H1 (cell line): ENCODE results near the gene FAU. TPM values are rescaled to one million over a fixed set of nuclear protein-coding genes. Genes with fewer than 3 reads are reported as not detected.

Source experiments
- CTCF ChIA-PET: fragments of 300-600 bp; sonication (Branson Sonifier 250); formaldehyde crosslinking; loops from one replicate; lab custom pipeline; 2021; ENCODE audit not compliant: partially characterized antibody; lab: Charles Lee
- POLR2A ChIA-PET: fragments of 300-600 bp; sonication (Branson Sonifier 250); formaldehyde crosslinking; loops from one replicate; lab custom pipeline; 2021; ENCODE audit warnings: inconsistent platforms; ENCODE audit not compliant: partially characterized antibody; lab: Charles Lee
- DNase-seq, 2 experiments: peaks; one replicate each; pipeline versions ENCODE4 v3.0.0 to v3.0.0-alpha.2; 2010 to 2022; ENCODE audit warnings: low spot score in 2 of 2, low read depth in 1 of 2, mixed read lengths in 1 of 2
- FAIRE-seq: peaks from 2 replicates; lab custom pipeline; 2011; peaks lifted over from hg19 to GRCh38; lab: Jason Lieb, UNC
- H2AFZ ChIP-seq: 2 replicates; pipeline ENCODE4 v1.8.1; 2012; ENCODE audit warnings: low read length, inconsistent platforms
- H2AK5ac ChIP-seq: 2 replicates; pipeline ENCODE4 v1.6.1; 2013; ENCODE audit warnings: low read depth, low read length
- H2BK120ac ChIP-seq: replicated peaks from 2 replicates; pipeline ENCODE3; 2013; ENCODE audit warnings: low read depth, low read length, inconsistent platforms
- H2BK12ac ChIP-seq: 2 replicates; pipeline ENCODE4 v1.6.1; 2013; ENCODE audit warnings: low read depth, low read length
- H2BK15ac ChIP-seq: 2 replicates; pipeline ENCODE4 v1.6.1; 2013; ENCODE audit warnings: low read length
- H2BK20ac ChIP-seq: 2 replicates; pipeline ENCODE4 v1.6.1; 2013; ENCODE audit warnings: low read length
- H2BK5ac ChIP-seq: 2 replicates; pipeline ENCODE4 v1.6.1; 2013; ENCODE audit warnings: low read depth, low read length
- H3K14ac ChIP-seq: 2 replicates; pipeline ENCODE4 v1.6.1; 2013; ENCODE audit warnings: inconsistent platforms; ENCODE audit not compliant: insufficient read length
- H3K18ac ChIP-seq: 2 replicates; pipeline ENCODE4 v1.6.1; 2013; ENCODE audit warnings: low read length; ENCODE audit errors: extremely low read depth
- H3K23ac ChIP-seq: 2 replicates; pipeline ENCODE4 v1.6.1; 2013; ENCODE audit warnings: inconsistent platforms; ENCODE audit not compliant: insufficient read length
- H3K23me2 ChIP-seq: 2 replicates; pipeline ENCODE4 v1.6.1; 2013; ENCODE audit warnings: low read depth, low read length
- H3K27ac ChIP-seq: 2 replicates; pipeline ENCODE4 v1.6.1; 2011; ENCODE audit warnings: low read depth, low read length, inconsistent platforms
- H3K27me3 ChIP-seq, 4 experiments: replicated peaks in 1 of 4; 1 replicate in 1 of 4; 2 replicates in 3 of 4; pipeline versions ENCODE4 v1.6.1 to v1.8.1; 2011 to 2013; ENCODE audit warnings: low read length in 3 of 4, mild to moderate bottlenecking in 3 of 4, inconsistent platforms in 2 of 4, mixed read lengths in 2 of 4, moderate library complexity in 1 of 4; ENCODE audit not compliant: control insufficient read depth in 3 of 4, insufficient read depth in 3 of 4; ENCODE audit errors: extremely low read depth in 1 of 4
- H3K36me3 ChIP-seq, 4 experiments: 2 replicates each; pipeline versions ENCODE4 v1.6.1 to v1.8.1; 2011 to 2013; ENCODE audit warnings: mild to moderate bottlenecking in 4 of 4, low read length in 3 of 4, moderate library complexity in 2 of 4, control low read depth in 1 of 4, inconsistent platforms in 1 of 4; ENCODE audit not compliant: insufficient read depth in 4 of 4, control insufficient read depth in 2 of 4
- H3K4ac ChIP-seq: replicated peaks from 2 replicates; pipeline ENCODE3; 2013; ENCODE audit warnings: low read length, low read depth, mixed read lengths, inconsistent platforms; ENCODE audit not compliant: insufficient read length
- H3K4me1 ChIP-seq, 4 experiments: replicated peaks in 1 of 4; 1 replicate in 1 of 4; 2 replicates in 3 of 4; pipeline versions ENCODE4 v1.6.1 to v1.8.1; 2011 to 2013; ENCODE audit warnings: low read length in 3 of 4, inconsistent platforms in 2 of 4, mixed read lengths in 1 of 4; ENCODE audit not compliant: insufficient read depth in 4 of 4, control insufficient read depth in 3 of 4
- H3K4me2 ChIP-seq, 2 experiments: 2 replicates each; pipeline versions ENCODE4 v1.6.1 to v1.8.1; 2011 to 2013; ENCODE audit warnings: low read depth in 2 of 2, low read length in 2 of 2, control low read depth in 1 of 2, inconsistent platforms in 1 of 2, mild to moderate bottlenecking in 1 of 2; ENCODE audit not compliant: insufficient read depth in 1 of 2
- H3K4me3 ChIP-seq, 4 experiments: fragments of 200-600, 300-600 bp in 1 of 4; sonication (generic), shearing (Covaris generic), sonication (Bioruptor Twin) in 1 of 4; 2 replicates each; pipeline versions ENCODE4 v1.5.1 to v1.8.1; 2011 to 2016; ENCODE audit warnings: low read length in 4 of 4, low read depth in 3 of 4, control low read depth in 2 of 4, inconsistent platforms in 2 of 4, mild to moderate bottlenecking in 2 of 4, mixed read lengths in 1 of 4, moderate library complexity in 1 of 4; ENCODE audit not compliant: insufficient read depth in 2 of 4; ENCODE audit errors: extremely low read depth in 1 of 4
- H3K56ac ChIP-seq: replicated peaks from 2 replicates; pipeline ENCODE3; 2013; ENCODE audit warnings: low read depth, mild to moderate bottlenecking, mixed read lengths, low read length, inconsistent platforms; ENCODE audit not compliant: insufficient read length
- H3K79me1 ChIP-seq: 2 replicates; pipeline ENCODE4 v1.6.1; 2013; ENCODE audit warnings: low read depth, low read length, control low read depth
- H3K79me2 ChIP-seq, 2 experiments: 2 replicates each; pipeline versions ENCODE4 v1.6.1 to v1.8.1; 2012 to 2013; ENCODE audit warnings: low read length in 2 of 2, mild to moderate bottlenecking in 2 of 2, inconsistent platforms in 1 of 2; ENCODE audit not compliant: insufficient read depth in 2 of 2, control insufficient read depth in 1 of 2
- H3K9ac ChIP-seq, 4 experiments: replicated peaks in 1 of 4; 1 replicate in 1 of 4; 2 replicates in 3 of 4; pipeline versions ENCODE4 v1.6.1 to v1.8.1; 2011 to 2013; ENCODE audit warnings: low read depth in 3 of 4, low read length in 3 of 4, control low read depth in 2 of 4, mild to moderate bottlenecking in 2 of 4, moderate library complexity in 2 of 4, inconsistent platforms in 1 of 4; ENCODE audit errors: extremely low read depth in 1 of 4
- H3K9me3 ChIP-seq, 2 experiments: 2 replicates each; pipeline versions ENCODE4 v1.6.1 to v1.8.1; 2012 to 2013; ENCODE audit warnings: mild to moderate bottlenecking in 2 of 2, moderate library complexity in 2 of 2, control low read depth in 1 of 2, inconsistent platforms in 1 of 2, low read depth in 1 of 2, low read length in 1 of 2, mixed read lengths in 1 of 2; ENCODE audit not compliant: insufficient read depth in 2 of 2
- H4K20me1 ChIP-seq, 2 experiments: replicated peaks in 1 of 2; 2 replicates each; pipeline versions ENCODE3 to v1.8.1; 2011 to 2013; ENCODE audit warnings: inconsistent platforms in 2 of 2, low read length in 2 of 2, mild to moderate bottlenecking in 1 of 2; ENCODE audit not compliant: insufficient read depth in 2 of 2, control insufficient read depth in 1 of 2
- H4K5ac ChIP-seq: 2 replicates; pipeline ENCODE4 v1.6.1; 2013; ENCODE audit warnings: low read length, low read depth, mixed read lengths, inconsistent platforms; ENCODE audit not compliant: insufficient read length
- H4K8ac ChIP-seq: 2 replicates; pipeline ENCODE4 v1.8.0; 2013; ENCODE audit warnings: mild to moderate bottlenecking, moderate library complexity, low read length, inconsistent platforms; ENCODE audit not compliant: insufficient read depth; ENCODE audit errors: extremely low read depth
- H4K91ac ChIP-seq: replicated peaks from 2 replicates; pipeline ENCODE3; 2013; ENCODE audit warnings: low read length, mixed read lengths, inconsistent platforms; ENCODE audit not compliant: insufficient read length
- BRCA1 ChIP-seq: IDR thresholded peaks from 2 replicates; pipeline ENCODE4 v1.6.1; 2012; ENCODE audit warnings: low read depth, low read length, improper control_type of control experiment
- CBX5 ChIP-seq: fragments of 300-800, 300-1000 bp; sonication (generic); IDR thresholded peaks from 2 replicates; pipeline ENCODE4 v1.7.1; 2016; ENCODE audit warnings: antibody characterized with exemption, low read length, low read depth
- EGR1 ChIP-seq: IDR thresholded peaks from 2 replicates; pipeline ENCODE4 v1.6.1; 2011; ENCODE audit warnings: low read depth, low read length, borderline replicate concordance
- HDAC2 ChIP-seq, 2 experiments: fragments of 300-600 bp in 1 of 2; sonication (generic) in 1 of 2; IDR thresholded peaks; 2 replicates each; pipeline ENCODE4 v1.6.1; 2011 to 2012; ENCODE audit warnings: low read depth in 2 of 2, low read length in 2 of 2, mild to moderate bottlenecking in 2 of 2, moderate library complexity in 2 of 2, borderline replicate concordance in 1 of 2, inconsistent platforms in 1 of 2
- MAX ChIP-seq: IDR thresholded peaks from 2 replicates; pipeline ENCODE4 v1.6.1; 2012; ENCODE audit warnings: inconsistent platforms
- SAP30 ChIP-seq: fragments of 300-600 bp; sonication (generic); IDR thresholded peaks from 2 replicates; pipeline ENCODE4 v1.7.1; 2012; ENCODE audit warnings: low read length, moderate library complexity, mild to moderate bottlenecking, inconsistent platforms; ENCODE audit not compliant: insufficient read depth, insufficient replicate concordance
- SIRT6 ChIP-seq: IDR thresholded peaks from one replicate; pipeline ENCODE4 v1.7.1; 2012; ENCODE audit warnings: low read length, inconsistent platforms
- SP1 ChIP-seq: IDR thresholded peaks from 2 replicates; pipeline ENCODE4 v1.6.1; 2011; ENCODE audit warnings: low read depth, low read length
- SUZ12 ChIP-seq: fragments of 200-600 bp; sonication (generic); IDR thresholded peaks from 2 replicates; pipeline ENCODE4 v1.6.1; 2012; ENCODE audit warnings: mild to moderate bottlenecking, inconsistent platforms, low read length, moderate library complexity, mixed read lengths
- TAF1 ChIP-seq: IDR thresholded peaks from 2 replicates; pipeline ENCODE4 v1.6.1; 2011; ENCODE audit warnings: mild to moderate bottlenecking, low read depth, low read length
- WGBS, 2 experiments: shearing (Covaris generic) in 1 of 2; methylation state at CpG; one replicate each; pipeline versions ENCODE4 v1.1.6 to v1.1.7; 2013 to 2015; ENCODE audit warnings: low lambda C conversion rate in 2 of 2, mixed read lengths in 2 of 2, inconsistent platforms in 1 of 2, low coverage in 1 of 2, missing lambda C conversion rate in 1 of 2; ENCODE audit not compliant: insufficient replicate concordance in 2 of 2, insufficient coverage in 1 of 2, insufficient read length in 1 of 2; ENCODE audit errors: extremely low coverage in 1 of 2, missing lambda C conversion rate in 1 of 2; 5-methylcytosine and 5-hydroxymethylcytosine counted together
- polyA plus RNA-seq, 7 experiments: library from polyadenylated mRNA; depleted of rRNA in 3 of 7; stranded (reverse) in 5 of 7; unstranded in 2 of 7; fragments of >200 nt in 5 of 7; fragments of 200-250 nt in 2 of 7; gene quantifications; 1 replicate in 5 of 7; 2 replicates in 1 of 7; 4 replicates in 1 of 7; pipeline versions ENCODE4 v1.2.1 to v1.2.3, GENCODE V29; 2011 to 2013; ENCODE audit warnings: missing spikeins in 2 of 7, mixed read lengths in 2 of 7
- total RNA-seq: library from RNA; stranded (reverse); fragmentation: NEBNext Ultra II Directional; extraction: Animal tissue kit (Norgen Biotek cat#: 25700); gene quantifications from 2 replicates; pipeline ENCODE4 v1.2.1, GENCODE V29; 2021

Gene FAU
- total and polyA plus RNA-seq, 2 of the 8 experiments (the other 6 are each of a cell fraction or from before 2014, with no cell fraction given): 826 to 896 TPM

DNA sequence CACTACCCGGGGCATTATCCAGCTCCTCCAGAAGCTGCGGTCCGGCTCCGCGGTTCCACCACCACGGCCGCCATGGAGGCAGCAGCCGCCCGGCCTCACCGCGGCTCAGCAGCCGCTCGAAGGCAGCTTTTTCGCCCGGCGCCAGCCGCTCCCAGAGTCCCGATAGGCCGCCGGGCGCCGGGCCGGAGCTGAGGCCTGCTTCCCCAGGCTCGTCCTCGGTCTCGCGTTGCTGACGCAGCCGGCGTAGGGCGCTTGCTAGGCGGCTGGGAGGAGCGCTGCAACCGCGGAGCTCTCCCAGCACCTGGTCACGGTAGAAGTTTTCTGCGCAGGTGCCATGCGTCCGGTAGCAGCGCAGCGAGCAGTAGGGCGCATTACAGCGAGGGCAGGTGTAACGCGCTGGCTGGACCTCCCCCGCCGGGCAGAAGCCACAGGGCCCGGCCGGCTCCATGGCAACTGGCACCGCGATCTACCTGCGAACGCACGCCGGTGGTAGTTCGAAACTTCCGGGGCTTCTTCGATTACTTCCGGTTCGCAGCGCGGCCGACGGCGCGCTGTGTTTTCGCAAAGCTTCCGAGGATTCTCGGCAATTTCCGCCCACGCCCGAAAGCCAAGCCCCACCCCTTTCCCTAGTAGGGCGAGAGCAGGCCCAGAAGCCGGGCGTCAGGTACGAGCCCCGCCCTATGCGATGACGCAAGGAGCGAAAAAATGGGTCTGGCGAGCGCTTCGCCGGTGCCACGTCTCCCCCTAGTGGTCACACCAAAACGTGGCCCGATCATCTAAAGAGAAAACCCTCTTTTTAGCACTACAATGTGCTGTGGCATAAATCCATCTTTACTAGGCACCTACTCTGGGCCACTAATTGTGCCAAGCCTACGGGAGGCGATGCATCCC, 4.5 kb downstream of the FAU start, which contains the start of gene ZNHIT2:
TSS of gene ZNHIT2 (minus strand) at position 496 of the 891 bp plus-strand sequence. CDS start at position 448, 48 bp downstream.
- peak within 1 kb of the TSS; percentile 61 to 83 (median 72) for H3K4me3 ChIP-seq
- ChIA-PET POLR2A (interaction anchor here (0.5 to 17.4 kb wide), 28 partner anchors 8 to 741 kb away, joined by 3 to 305 read pairs (median 5); partner anchors contain the start of genes ARL2, CAPN1, CDCA5 and MALAT1), CTCF (interaction anchor here (0.6 to 2.2 kb wide), 16 partner anchors 9 to 271 kb away, joined by 3 to 12 read pairs (median 3); no protein-coding TSS in a partner anchor)
- H2BK12ac ChIP-seq: no peak within 1 kb of the TSS
- H3K4me2 ChIP-seq: peak within 1 kb of the TSS; percentile 80 to 94
- peak within 1 kb of the TSS; percentile 94 for H3K4ac ChIP-seq
- peak within 1 kb of the TSS; percentile 79 to 82 (median 80) for H3K9ac ChIP-seq
- H2BK20ac ChIP-seq: no peak within 1 kb of the TSS
- H3K56ac ChIP-seq: peak within 1 kb of the TSS; percentile 91
- H3K79me2 ChIP-seq: peaks cover 6 to 26% of the 10 kb centered on the region in 2 experiments
- H3K14ac ChIP-seq: no peak within 1 kb of the TSS
- H4K91ac ChIP-seq: peak within 1 kb of the TSS; percentile 98
- no peak within 1 kb of the TSS for H3K23ac ChIP-seq
- peak within 1 kb of the TSS; percentile 84 for H2BK5ac ChIP-seq
- H4K8ac ChIP-seq: peak within 1 kb of the TSS; percentile 96
- no peaks in the 10 kb centered on the region for H3K9me3 ChIP-seq
- H3K18ac ChIP-seq: peak within 1 kb of the TSS; percentile 93
- H3K27ac ChIP-seq: peak within 1 kb of the TSS; percentile 78
- H2BK15ac ChIP-seq: no peak within 1 kb of the TSS
- H2BK120ac ChIP-seq: no peak within 1 kb of the TSS
- FAIRE-seq: peak; percentile 80
- peak within 1 kb of the TSS; percentile 67 for H4K5ac ChIP-seq
- H3K4me1 ChIP-seq: peaks cover 2 to 22% (median 13%) of the 10 kb centered on the region in 4 experiments
- H3K36me3 ChIP-seq: peaks cover 11 to 35% (median 18%) of the 10 kb centered on the region in 4 experiments
- WGBS, 2 experiments: 3% methylated on average over 76 of the region's 89 CpGs; no CpG with 5 or more reads in 1 of the 2 experiments
- no peak within 1 kb of the TSS for H2AFZ ChIP-seq
- peaks cover 14% of the 10 kb centered on the region; the same call in 1 of the 2 replicates for H3K23me2 ChIP-seq
- DNase-seq: peak; percentile 98 to 99
- no peak within 1 kb of the TSS; the same call in 1 of the 2 replicates for H2AK5ac ChIP-seq
- H3K27me3 ChIP-seq: no peaks in the 10 kb centered on the region
- peaks cover 13% of the 10 kb centered on the region for H3K79me1 ChIP-seq
- peaks cover 4 to 6% of the 10 kb centered on the region in 2 experiments for H4K20me1 ChIP-seq
- TF ChIP-seq CBX5 (no peak), EGR1 (peak; percentile 90), MAX (no peak; the same call in 1 of the 2 replicates), SP1 (peak; percentile 37; the same call in 1 of the 2 replicates), BRCA1 (no peak), SAP30 (peak; percentile 30), TAF1 (peak; percentile 70; the same call in 1 of the 2 replicates), SUZ12 (no peak), HDAC2 (IDR thresholded peaks at IDR 0.05; ENCODE audit: borderline replicate concordance in 1 of 2, low read depth in 2 of 2, low read length in 2 of 2) (peak in 1 of 2 experiments; percentile 54; a peak in 2 of 4 replicates), SIRT6 (no peak)
